Inflammatory macrophage treated with lipopolysaccharide for 1 hour (primary cell): ENCODE measurements around the gene DTNB.
"Not testable (repeated sequence)": the region's sequence is repeated elsewhere in the genome, so short reads cannot be mapped to it uniquely, and the experiment has no call there.

Source experiments
- DNase-seq, 2 donors: peaks; one replicate each; pipeline ENCODE4 v3.0.0-alpha.2; 2020 to 2022

Gene DTNB

DNA sequence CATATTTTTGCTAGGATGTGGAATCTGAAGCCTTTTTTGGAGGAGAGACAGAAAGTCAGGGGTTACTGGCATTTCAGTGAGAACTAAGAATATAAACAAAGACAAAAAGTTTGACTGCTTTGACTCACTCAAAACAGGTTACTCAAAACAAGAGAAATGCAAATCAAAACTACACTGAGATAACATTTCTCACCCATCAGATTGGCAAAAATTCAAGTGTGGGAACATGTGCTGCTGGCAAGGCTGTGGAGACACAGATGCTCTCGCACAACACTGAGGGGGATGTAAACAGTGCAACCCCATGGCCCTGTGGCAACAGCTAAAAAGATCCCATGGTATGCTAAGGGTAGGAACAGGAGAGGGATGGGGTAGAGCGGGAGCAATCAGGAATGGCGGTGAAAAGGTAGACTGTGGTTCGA, 86.6 kb downstream of the DTNB start:
- DNase-seq: no peak

DNA sequence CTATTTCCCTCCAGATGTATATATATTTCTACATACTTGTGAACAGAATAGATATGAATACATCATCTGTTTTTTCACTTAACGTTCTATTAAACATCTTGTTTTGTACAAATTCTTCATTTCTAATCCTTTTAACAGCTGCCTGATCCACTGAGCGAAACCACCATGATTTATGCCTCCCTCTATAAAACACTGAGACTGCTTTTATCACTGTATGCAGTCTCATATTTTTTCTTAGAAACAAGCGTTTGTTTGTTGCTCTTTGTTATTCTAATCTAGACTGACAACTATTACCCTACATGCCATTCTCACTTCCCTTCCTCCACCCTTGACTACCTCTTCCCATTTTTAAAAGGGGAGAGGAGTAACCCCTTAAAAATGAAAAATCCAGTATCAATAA, 88.2 kb downstream of the DTNB start:
- DNase-seq: no peak

GRCh38 chr2:25582077-25582830, 91.1 kb downstream of the DTNB start:
- peak; percentile 81 to 83 for DNase-seq

DNA sequence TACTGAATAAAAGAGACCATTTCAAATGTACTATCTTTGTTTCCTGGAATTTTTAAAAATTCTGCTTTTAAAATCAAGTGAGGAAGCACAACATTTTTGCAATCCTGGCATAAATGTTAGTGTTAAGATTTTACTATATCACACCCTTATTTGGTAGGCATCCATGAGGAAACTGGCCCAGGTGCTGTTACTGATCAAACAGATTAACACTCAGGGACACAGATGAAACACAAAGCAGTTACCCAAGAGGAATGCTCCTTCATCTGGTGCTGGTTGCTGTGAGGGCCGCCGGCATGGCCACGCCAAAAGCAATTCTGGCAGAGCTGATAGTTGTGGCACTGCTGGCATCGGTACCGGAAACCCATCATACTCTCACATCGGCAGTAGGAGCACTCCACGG, 96.8 kb downstream of the DTNB start:
- DNase-seq: no peak

DNA sequence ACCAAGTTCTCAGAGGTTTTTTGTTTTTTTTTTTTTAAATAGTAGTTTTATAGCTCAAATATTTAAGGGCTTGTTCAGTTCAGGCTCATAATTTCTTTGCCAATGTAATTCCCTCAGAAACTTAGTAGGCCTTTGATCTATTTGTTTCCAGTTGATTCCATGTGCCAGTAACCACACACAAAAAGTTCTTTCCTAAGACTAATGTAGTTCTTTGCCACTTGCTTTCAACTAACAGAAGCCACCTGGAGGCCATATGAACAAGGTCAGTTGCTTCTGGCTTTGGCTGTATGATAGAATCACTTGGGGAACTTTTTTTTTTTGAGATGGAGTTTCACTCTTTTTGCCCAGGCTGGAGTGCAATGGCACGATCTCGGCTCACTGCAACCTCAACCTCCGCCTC, 100.7 kb downstream of the DTNB start:
- no peak for DNase-seq

GRCh38 chr2:25570161-25570845, 103.1 kb downstream of the DTNB start:
- no peak for DNase-seq

- peak; percentile 52 to 77 for DNase-seq
Observed at GRCh38 chr2:25567406-25567805, 106.0 kb downstream of the DTNB start.

- peak; percentile 60 to 71 for DNase-seq
Observed at GRCh38 chr2:25566694-25567093, 106.7 kb downstream of the DTNB start.

GRCh38 chr2:25566094-25566493, 107.3 kb downstream of the DTNB start:
- DNase-seq: no peak

DNA sequence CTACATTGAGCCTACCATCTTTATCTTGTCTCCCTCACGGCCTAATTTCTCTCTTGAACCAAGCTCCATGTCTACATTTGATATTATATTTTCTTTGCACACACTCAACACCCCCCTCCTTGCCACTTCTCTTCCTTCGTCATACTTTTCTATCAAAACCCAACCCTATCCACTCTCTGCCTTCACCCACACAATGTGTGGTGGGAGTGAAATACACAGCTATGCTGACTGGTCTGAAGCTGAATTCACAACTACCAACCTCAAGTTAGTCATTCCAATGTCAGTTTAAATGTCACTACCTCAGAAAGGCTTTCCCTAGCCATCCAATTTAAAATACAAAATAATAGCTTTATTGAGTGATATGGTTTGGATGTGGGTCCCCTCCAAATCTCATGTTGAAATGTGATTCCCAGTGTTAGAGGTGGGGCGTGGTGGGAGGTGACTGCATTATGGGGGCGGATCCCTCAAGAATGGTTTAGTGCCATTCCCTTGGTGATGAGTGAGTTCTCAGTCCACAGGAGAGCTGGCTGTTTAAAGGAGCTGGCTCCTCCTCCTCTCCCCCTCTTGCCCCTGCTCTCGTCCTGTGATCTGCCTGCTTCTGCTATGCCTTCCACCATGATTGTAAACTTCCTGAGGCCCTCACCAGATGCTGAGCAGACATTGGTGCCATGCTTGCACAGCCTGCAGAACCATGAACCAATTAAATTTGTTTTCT, 112.1 kb downstream of the DTNB start:
- DNase-seq: peak; percentile 22 to 54

- no peak for DNase-seq
Observed at GRCh38 chr2:25559148-25559547, 114.2 kb downstream of the DTNB start.

GRCh38 chr2:25558262-25558661, 115.1 kb downstream of the DTNB start:
- DNase-seq: peak; percentile 83 to 91

- DNase-seq: peak; percentile 69 to 70
Observed at GRCh38 chr2:25557179-25558036, 116.0 kb downstream of the DTNB start.

GRCh38 chr2:25552318-25552717, 121.1 kb downstream of the DTNB start:
- no peak for DNase-seq

DNA sequence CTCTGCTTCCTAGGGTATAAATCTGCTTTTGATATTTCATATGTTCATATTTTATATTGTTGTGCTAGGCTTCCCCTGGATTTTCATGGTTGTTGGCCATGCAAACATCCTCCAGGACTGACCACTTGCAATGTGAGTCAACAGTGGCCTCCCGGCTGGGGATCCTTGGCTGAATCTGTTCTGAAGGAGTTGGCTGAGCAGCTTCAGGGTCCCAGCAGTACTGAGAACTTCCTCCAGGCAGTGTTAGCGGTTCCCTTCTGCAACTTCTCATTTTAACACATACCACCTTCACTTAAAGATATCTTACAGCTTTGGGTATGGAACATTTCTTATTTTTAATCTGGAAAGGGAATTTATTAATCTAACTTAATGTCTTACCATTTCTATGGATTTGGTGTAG, 122.1 kb downstream of the DTNB start:
- DNase-seq: peak; percentile 16 to 37

- DNase-seq: not testable (repeated sequence)
Observed at GRCh38 chr2:25549571-25549970, 123.8 kb downstream of the DTNB start.

- no peak for DNase-seq
Observed at GRCh38 chr2:25548601-25549000, 124.8 kb downstream of the DTNB start.

DNA sequence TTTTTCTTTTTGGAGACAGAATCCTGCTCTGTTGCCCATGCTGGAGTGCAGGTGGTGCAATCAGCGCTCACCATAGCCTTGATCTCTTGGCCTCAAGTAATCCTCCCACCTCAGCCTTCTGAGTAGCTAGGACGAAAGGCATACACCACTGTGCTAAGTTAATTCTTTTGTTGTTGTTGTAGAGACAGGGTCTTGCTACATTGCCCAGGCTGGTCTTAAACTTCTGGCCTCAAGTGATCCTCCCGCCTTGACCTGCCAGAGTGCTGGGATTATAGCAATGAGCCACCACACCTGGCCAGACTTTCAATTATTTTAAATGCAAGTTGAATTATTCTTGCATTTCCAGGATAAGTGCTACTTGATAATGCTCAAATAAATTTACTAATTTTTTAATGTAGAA, 126.5 kb downstream of the DTNB start:
- DNase-seq: no peak

DNA sequence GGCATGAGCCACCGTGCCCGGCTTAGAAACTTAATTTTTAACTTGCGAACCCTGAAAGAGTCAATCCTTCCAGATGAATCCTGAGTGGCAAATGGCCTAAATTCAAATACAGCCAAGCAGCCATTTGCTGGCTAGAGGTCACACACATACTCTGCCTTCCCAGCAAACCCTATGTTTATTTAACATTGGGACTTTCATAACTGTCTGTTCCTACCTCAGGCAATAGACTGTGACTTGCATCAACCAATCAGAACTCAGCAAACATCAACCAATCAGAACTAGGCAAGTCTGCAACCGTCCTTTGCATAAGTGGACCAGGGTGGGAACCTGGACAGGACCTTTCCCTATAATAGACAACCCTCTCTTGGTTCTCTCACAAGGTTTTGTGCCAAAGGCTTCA, 127.5 kb downstream of the DTNB start:
- no peak for DNase-seq

- no peak for DNase-seq
Observed at GRCh38 chr2:25544445-25544844, 128.9 kb downstream of the DTNB start.

- DNase-seq: no peak
Observed at GRCh38 chr2:25543939-25544338, 129.4 kb downstream of the DTNB start.

DNA sequence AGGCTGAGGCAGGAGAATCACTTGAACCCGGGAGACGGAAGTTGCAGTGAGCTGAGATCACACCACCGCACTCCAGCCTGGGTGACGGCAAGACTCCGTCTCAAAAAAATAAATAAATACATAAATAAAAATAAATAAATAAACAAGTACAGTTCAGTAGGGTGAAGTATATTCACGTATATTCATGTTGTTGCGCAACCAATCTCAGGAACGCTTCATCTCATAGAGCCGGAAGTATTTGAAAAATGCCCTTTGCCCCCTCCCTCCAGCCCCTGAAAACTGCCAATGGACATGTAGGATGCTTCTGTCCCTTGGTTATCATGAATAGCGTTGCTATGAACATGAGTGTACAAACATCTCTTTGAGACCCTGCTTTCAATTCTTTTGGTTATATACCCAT, 132.0 kb downstream of the DTNB start:
- no peak for DNase-seq

DNA sequence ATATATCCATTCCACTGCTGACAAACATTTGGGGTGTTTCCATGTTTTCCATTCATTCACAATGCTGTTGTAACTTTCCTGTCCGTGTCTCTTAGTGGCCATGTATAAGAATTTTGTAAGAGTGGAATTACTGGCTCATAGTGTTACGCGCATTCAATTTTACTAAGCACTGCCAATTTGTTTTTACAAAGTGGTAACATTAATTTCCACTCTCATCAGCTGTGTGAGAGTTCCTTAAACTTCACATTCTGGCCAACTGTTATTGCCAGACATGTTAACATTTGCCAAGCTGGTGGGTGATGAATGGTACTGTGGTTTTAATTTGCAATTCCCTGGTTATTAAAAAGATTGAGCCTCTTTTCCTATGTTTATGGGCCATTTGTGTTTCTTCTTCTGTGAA, 134.2 kb downstream of the DTNB start:
- peak; percentile 50 to 55 for DNase-seq
